DND-41 (cell line): ENCODE measurements around the gene CEP70.

Experiments
- ATAC-seq: fragments of 200-7000 bp; cut with Tn5 transposase; 3 replicates; pipeline ENCODE4 v1.9.1; 2021; ENCODE audit warnings: low read depth; ENCODE audit not compliant: insufficient read depth
- DNase-seq: peaks from one replicate; pipeline ENCODE4 v3.0.0-alpha.2; 2020
- H2AFZ ChIP-seq: 2 replicates; pipeline ENCODE4 v1.6.0; 2012; ENCODE audit warnings: low read depth, low read length
- H3K27ac ChIP-seq: 2 replicates; pipeline ENCODE4 v1.5.1; 2012; ENCODE audit warnings: low read length, inconsistent platforms
- H3K27me3 ChIP-seq: fragments of 200-600 bp; sonication (generic); 2 replicates; pipeline ENCODE4 v1.6.0; 2012; ENCODE audit warnings: low read length, mild to moderate bottlenecking, inconsistent platforms; ENCODE audit not compliant: insufficient read depth, poor library complexity
- H3K36me3 ChIP-seq: 2 replicates; pipeline ENCODE4 v1.5.1; 2012; ENCODE audit warnings: low read length, inconsistent platforms; ENCODE audit not compliant: insufficient read depth
- H3K4me1 ChIP-seq: 2 replicates; pipeline ENCODE4 v1.5.1; 2012; ENCODE audit warnings: mild to moderate bottlenecking, low read length; ENCODE audit not compliant: insufficient read depth
- H3K4me2 ChIP-seq: 2 replicates; pipeline ENCODE4 v1.6.0; 2012; ENCODE audit warnings: mild to moderate bottlenecking, moderate library complexity, low read length, inconsistent platforms; ENCODE audit not compliant: insufficient read depth
- H3K4me3 ChIP-seq, 2 experiments: fragments of 200-600 bp in 1 of 2; shearing (Covaris generic) in 1 of 2; 2 replicates each; pipeline ENCODE4 v1.5.1; 2012 to 2016; ENCODE audit warnings: inconsistent platforms in 2 of 2, low read length in 2 of 2, mild to moderate bottlenecking in 2 of 2, low read depth in 1 of 2, moderate library complexity in 1 of 2
- H3K79me2 ChIP-seq: 2 replicates; pipeline ENCODE4 v1.6.0; 2012; ENCODE audit warnings: low read length, inconsistent platforms; ENCODE audit not compliant: insufficient read depth
- H3K9ac ChIP-seq: 2 replicates; pipeline ENCODE4 v1.6.0; 2012; ENCODE audit warnings: low read depth, mild to moderate bottlenecking, inconsistent platforms, low read length, moderate library complexity
- H3K9me3 ChIP-seq: 2 replicates; pipeline ENCODE4 v1.5.1; 2012; ENCODE audit warnings: low read length, moderate library complexity, mild to moderate bottlenecking, inconsistent platforms; ENCODE audit not compliant: insufficient read depth, severe bottlenecking
- H4K20me1 ChIP-seq: 2 replicates; pipeline ENCODE4 v1.6.0; 2012; ENCODE audit warnings: low read length; ENCODE audit not compliant: insufficient read depth
- CTCF ChIP-seq: IDR thresholded peaks from 2 replicates; pipeline ENCODE4 v1.5.1; 2012; ENCODE audit warnings: borderline replicate concordance, low read length, moderate library complexity, mild to moderate bottlenecking; ENCODE audit not compliant: poor library complexity, severe bottlenecking; ENCODE audit errors: extremely low read depth
- EZH2 ChIP-seq: IDR thresholded peaks from 3 replicates; pipeline ENCODE4 v1.6.1; 2012; ENCODE audit warnings: borderline replicate concordance, low read depth, mild to moderate bottlenecking, moderate library complexity, low read length, inconsistent platforms; ENCODE audit not compliant: severe bottlenecking

Gene CEP70

GRCh38 chr3:138445654-138446053, 148.4 kb downstream of the CEP70 start:
- TF ChIP-seq EZH2, result no peak
- ATAC-seq (no peak), DNase-seq (no peak)
- no peaks in the 10 kb centered on the region for H3K9me3 ChIP-seq
- no peaks in the 10 kb centered on the region for H3K79me2 ChIP-seq
- H2AFZ ChIP-seq, result no peak overlapping the region
- H3K4me3 ChIP-seq, result no peak overlapping the region
- H3K9ac ChIP-seq, result no peak overlapping the region
- no peak overlapping the region for H3K4me2 ChIP-seq
- H3K27ac ChIP-seq, result no peak overlapping the region
- no peaks in the 10 kb centered on the region for H3K36me3 ChIP-seq
- no peaks in the 10 kb centered on the region for H4K20me1 ChIP-seq
- no peaks in the 10 kb centered on the region for H3K4me1 ChIP-seq
- H3K27me3 ChIP-seq, result no peaks in the 10 kb centered on the region

- no peak overlapping the region for H3K9ac ChIP-seq
- no peaks in the 10 kb centered on the region for H4K20me1 ChIP-seq
- no peaks in the 10 kb centered on the region for H3K27me3 ChIP-seq
- no peaks in the 10 kb centered on the region for H3K4me1 ChIP-seq
- TF ChIP-seq EZH2 (no peak), CTCF (no peak)
- DNase-seq (no peak), ATAC-seq (no peak)
- H3K36me3 ChIP-seq, result no peaks in the 10 kb centered on the region
- H3K4me2 ChIP-seq, result no peak overlapping the region
- no peak overlapping the region for H3K27ac ChIP-seq
- H3K79me2 ChIP-seq, result no peaks in the 10 kb centered on the region
- no peaks in the 10 kb centered on the region for H3K9me3 ChIP-seq
- no peak overlapping the region for H3K4me3 ChIP-seq
- no peak overlapping the region for H2AFZ ChIP-seq
These were observed 148.8 kb downstream of the CEP70 start for GRCh38 chr3:138445236-138445635.
